SU-DHL-6 (cell line): Measurements from ENCODE around the gene C20orf96.

Experiments
- H2AFZ ChIP-seq: fragments of 200-600 bp; sonication (generic); 2 replicates; pipeline ENCODE4 v1.6.1; 2014; ENCODE audit warnings: low read depth, mild to moderate bottlenecking, moderate library complexity, mixed read lengths, antibody characterized with exemption, low read length; ENCODE audit not compliant: severe bottlenecking
- H3F3A ChIP-seq: fragments of 200-600 bp; shearing (Covaris generic); 2 replicates; pipeline ENCODE4 v1.6.0; 2016; ENCODE audit warnings: antibody characterized with exemption, mild to moderate bottlenecking; ENCODE audit not compliant: insufficient read depth
- H3K27ac ChIP-seq: fragments of 200-600 bp; sonication (generic); 2 replicates; pipeline ENCODE4 v1.5.1; 2016; ENCODE audit warnings: low read depth, mild to moderate bottlenecking, low read length, moderate library complexity, mixed read lengths
- H3K27me3 ChIP-seq: fragments of 200-600 bp; sonication (generic), shearing (Covaris generic); 2 replicates; pipeline ENCODE4 v1.6.0; 2014; ENCODE audit warnings: mild to moderate bottlenecking, low read length
- H3K36me3 ChIP-seq: fragments of 200-600 bp; sonication (generic); 2 replicates; pipeline ENCODE4 v1.6.1; 2014; ENCODE audit warnings: mild to moderate bottlenecking, low read length, mixed read lengths
- H3K4me2 ChIP-seq: fragments of 300-600, 200-600 bp; shearing (Covaris generic), sonication (generic); 2 replicates; pipeline ENCODE4 v1.6.0; 2014; ENCODE audit warnings: low read length, low read depth, mild to moderate bottlenecking; ENCODE audit not compliant: poor library complexity, severe bottlenecking
- H3K4me3 ChIP-seq: fragments of 200-600 bp; sonication (generic); 2 replicates; pipeline ENCODE4 v1.5.1; 2014; ENCODE audit warnings: antibody characterized with exemption, low read length, mild to moderate bottlenecking, mixed read lengths; ENCODE audit not compliant: insufficient read depth, poor library complexity, severe bottlenecking
- H3K79me2 ChIP-seq: fragments of 200-600 bp; sonication (generic); 2 replicates; pipeline ENCODE4 v1.6.1; 2014; ENCODE audit warnings: mild to moderate bottlenecking, low read length, moderate library complexity; ENCODE audit not compliant: insufficient read depth
- H3K9ac ChIP-seq: fragments of 200-600 bp; sonication (generic); 2 replicates; pipeline ENCODE4 v1.7.0; 2014; ENCODE audit warnings: mild to moderate bottlenecking, low read length
- H3K9me2 ChIP-seq: fragments of 200-600 bp; sonication (generic); replicated peaks from 2 replicates; pipeline ENCODE4 v1.6.1; 2014; ENCODE audit warnings: low read length; ENCODE audit not compliant: insufficient read depth
- H3K9me3 ChIP-seq: fragments of 200-600 bp; sonication (generic); 2 replicates; pipeline ENCODE4 v1.6.1; 2014; ENCODE audit warnings: low read length, mixed read lengths; ENCODE audit not compliant: insufficient read depth
- H4K20me1 ChIP-seq: fragments of 200-600 bp; sonication (generic); 2 replicates; pipeline ENCODE4 v1.6.1; 2014; ENCODE audit warnings: low read depth, mild to moderate bottlenecking, antibody characterized with exemption, low read length, moderate library complexity, mixed read lengths
- EZH2phosphoT487 ChIP-seq: fragments of 200-600 bp; sonication (generic), shearing (Covaris generic); conservative IDR thresholded peaks from 2 replicates; pipeline ENCODE4 v1.6.1; 2018; ENCODE audit warnings: mild to moderate bottlenecking, antibody characterized with exemption, low read length, moderate library complexity, mixed read lengths
- TF ChIP-seq, protein P1 (sequence below): fragments of 200-600 bp; sonication (generic); IDR thresholded peaks from one replicate; pipeline ENCODE4 v1.5.1; 2017; ENCODE audit warnings: antibody characterized with exemption, mild to moderate bottlenecking, low read length, moderate library complexity; ENCODE audit not compliant: insufficient read depth, poor library complexity, severe bottlenecking

The C20orf96 gene

DNA sequence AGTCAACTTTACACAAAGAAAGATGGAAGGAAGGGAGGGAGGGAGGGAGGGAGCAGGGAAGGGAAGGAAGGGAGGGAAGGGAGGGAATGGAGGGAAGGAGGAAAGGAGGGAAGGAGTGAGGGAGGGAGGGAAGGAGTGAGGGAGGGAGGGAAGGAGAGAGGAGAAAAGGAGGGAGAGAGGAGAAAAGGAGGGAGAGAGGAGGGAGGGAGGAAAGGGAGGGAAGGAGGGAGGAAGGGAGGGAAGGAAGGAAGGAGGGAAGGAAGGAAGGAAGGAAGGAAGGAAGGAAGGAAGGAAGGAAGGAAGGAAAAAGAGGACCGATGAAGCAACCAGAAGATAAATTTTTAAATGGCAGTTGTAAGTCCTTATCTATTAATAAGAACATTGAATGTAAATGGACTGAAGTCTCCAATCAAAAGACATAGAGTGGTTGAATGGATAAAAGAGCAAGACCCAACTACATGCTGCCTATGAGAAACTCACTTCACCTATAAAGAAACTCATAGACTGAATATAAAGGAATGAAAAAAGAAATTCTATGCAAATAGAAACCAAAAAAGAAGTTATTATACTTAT, 69.2 kb downstream of the C20orf96 start:
- H3K9me2 ChIP-seq, result no peaks in the 10 kb centered on the region
- no peak for TF ChIP-seq EZH2phosphoT487
- TF ChIP-seq, protein P1, sequence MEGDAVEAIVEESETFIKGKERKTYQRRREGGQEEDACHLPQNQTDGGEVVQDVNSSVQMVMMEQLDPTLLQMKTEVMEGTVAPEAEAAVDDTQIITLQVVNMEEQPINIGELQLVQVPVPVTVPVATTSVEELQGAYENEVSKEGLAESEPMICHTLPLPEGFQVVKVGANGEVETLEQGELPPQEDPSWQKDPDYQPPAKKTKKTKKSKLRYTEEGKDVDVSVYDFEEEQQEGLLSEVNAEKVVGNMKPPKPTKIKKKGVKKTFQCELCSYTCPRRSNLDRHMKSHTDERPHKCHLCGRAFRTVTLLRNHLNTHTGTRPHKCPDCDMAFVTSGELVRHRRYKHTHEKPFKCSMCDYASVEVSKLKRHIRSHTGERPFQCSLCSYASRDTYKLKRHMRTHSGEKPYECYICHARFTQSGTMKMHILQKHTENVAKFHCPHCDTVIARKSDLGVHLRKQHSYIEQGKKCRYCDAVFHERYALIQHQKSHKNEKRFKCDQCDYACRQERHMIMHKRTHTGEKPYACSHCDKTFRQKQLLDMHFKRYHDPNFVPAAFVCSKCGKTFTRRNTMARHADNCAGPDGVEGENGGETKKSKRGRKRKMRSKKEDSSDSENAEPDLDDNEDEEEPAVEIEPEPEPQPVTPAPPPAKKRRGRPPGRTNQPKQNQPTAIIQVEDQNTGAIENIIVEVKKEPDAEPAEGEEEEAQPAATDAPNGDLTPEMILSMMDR, result no peak
- no peak overlapping the region for H3K27ac ChIP-seq
- H3K36me3 ChIP-seq, result no peaks in the 10 kb centered on the region
- no peak overlapping the region for H3K4me2 ChIP-seq
- no peaks in the 10 kb centered on the region for H3K9me3 ChIP-seq
- no peaks in the 10 kb centered on the region for H3F3A ChIP-seq
- H2AFZ ChIP-seq, result no peak overlapping the region
- no peaks in the 10 kb centered on the region for H3K27me3 ChIP-seq
- no peak overlapping the region for H3K4me3 ChIP-seq
- 0 out of 2 replicates have a peak, but pooled peaks cover 2% of the 10 kb centered on the region for H4K20me1 ChIP-seq
- no peak overlapping the region for H3K9ac ChIP-seq
- H3K79me2 ChIP-seq, result no peaks in the 10 kb centered on the region
